ENCODE measurements around the gene DUSP22.
A peak's percentile ranks its signal among the peaks of the same experiment; 100 is the strongest.

The DUSP22 gene

DNA sequence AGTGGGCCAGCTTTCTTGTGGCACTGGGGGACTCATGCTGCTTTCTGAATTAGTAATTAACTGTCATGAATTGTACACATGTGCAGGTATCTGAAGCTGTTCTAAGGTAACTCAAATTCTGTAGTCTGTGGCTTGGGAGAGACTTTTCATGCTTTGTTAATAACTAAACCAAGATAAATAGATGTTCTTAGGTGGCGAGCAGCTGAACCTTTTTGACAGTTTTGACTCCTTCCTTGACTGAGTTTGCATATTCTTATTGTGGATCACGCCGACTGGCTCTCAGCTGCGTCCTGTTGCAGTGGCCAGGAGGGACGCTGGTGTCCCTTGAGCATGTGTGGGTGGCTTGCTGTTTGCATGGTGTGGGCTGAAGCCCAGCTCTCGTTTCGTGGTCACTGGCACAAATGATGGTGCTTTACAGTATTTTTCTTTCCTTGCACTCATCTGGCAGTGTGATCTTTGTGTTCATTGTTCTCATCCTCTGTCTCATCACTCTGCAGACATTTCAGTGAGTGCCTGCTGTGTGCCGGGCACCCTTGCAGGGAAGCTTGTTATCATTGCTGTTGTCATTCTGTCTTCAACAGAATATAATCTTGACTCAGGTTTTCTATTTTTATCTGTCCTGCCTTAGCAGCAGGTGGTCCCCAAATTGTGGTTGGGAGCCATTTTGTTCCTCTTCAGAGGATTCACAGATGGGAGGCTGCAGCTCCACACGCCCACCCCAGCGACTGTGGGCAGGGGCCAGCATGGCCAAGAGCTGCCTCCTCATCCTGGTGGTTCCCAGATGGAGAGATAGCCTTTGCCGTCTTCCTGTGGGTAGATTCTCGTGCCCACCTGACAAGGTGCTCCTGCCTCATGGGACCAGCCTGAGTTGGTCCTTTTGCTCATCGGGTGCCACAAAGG is 39.6 kb downstream of the DUSP22 start:
- H4K5ac ChIP-seq (ENCODE audit: low read length), result no peak overlapping the region
- H3K27ac ChIP-seq (ENCODE audit: low read depth, low read length), result no peak overlapping the region
- WGBS (ENCODE audit: extremely low coverage, insufficient coverage, low lambda C conversion rate), result no CpG with 5 or more reads among the region's 13 CpGs
- no peak overlapping the region for H3K56ac ChIP-seq (ENCODE audit: low read length)
- no peak for DNase-seq
- H3K79me1 ChIP-seq (ENCODE audit: low read length), result no peaks in the 10 kb centered on the region
- H3K9ac ChIP-seq (ENCODE audit: low read length), result no peak overlapping the region
- H3K4me2 ChIP-seq (ENCODE audit: low read length), result no peak overlapping the region
- no peaks in the 10 kb centered on the region for H3K27me3 ChIP-seq (ENCODE audit: insufficient read depth, low read length, poor library complexity)
- no peak overlapping the region for H3K4ac ChIP-seq (ENCODE audit: low read depth, low read length)
- no peak overlapping the region for H3K23ac ChIP-seq (ENCODE audit: low read length)
- no peak overlapping the region for H2AK5ac ChIP-seq (ENCODE audit: low read length)
- H2BK120ac ChIP-seq (ENCODE audit: low read depth, low read length), result no peak overlapping the region
- no peak overlapping the region for H4K8ac ChIP-seq (ENCODE audit: low read depth, low read length)
- H3K4me3 ChIP-seq (ENCODE audit: low read length), result no peak overlapping the region
- H2BK15ac ChIP-seq (replicated peaks; ENCODE audit: low read depth), result no peak overlapping the region
- no peak overlapping the region for H3K18ac ChIP-seq (ENCODE audit: low read length)
- no peaks in the 10 kb centered on the region for H3K4me1 ChIP-seq (ENCODE audit: control insufficient read depth, low read depth, low read length)
- H3K36me3 ChIP-seq (ENCODE audit: control insufficient read depth, insufficient read depth, low read length), result no peaks in the 10 kb centered on the region
- no peak overlapping the region for H2BK5ac ChIP-seq (ENCODE audit: low read length)
- no peaks in the 10 kb centered on the region for H3K79me2 ChIP-seq (ENCODE audit: control insufficient read depth, insufficient read depth, low read length)

DNA sequence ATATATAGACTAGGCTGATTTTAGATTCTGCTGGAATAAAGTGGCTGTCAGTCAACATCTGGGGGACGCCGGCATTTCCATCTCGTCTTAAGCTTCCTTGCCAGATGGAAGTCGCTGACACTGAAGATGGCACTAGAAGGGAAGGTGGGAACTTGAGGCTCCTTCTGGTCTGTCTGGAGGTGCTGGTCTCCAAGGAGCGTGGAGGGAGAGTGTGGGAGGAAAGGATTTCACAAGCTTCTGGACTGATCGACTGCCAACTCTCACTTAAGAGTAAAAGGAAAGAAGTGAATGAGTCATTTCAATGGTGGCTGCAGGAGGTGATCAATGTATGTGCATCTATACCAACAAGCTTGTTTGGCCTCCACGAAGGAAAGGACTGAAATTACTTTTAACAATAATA is 40.4 kb downstream of the DUSP22 start:
- no peak overlapping the region for H3K4me3 ChIP-seq (ENCODE audit: low read length)
- H2BK120ac ChIP-seq (ENCODE audit: low read depth, low read length), result no peak overlapping the region
- no peak overlapping the region for H3K18ac ChIP-seq (ENCODE audit: low read length)
- H2BK15ac ChIP-seq (replicated peaks; ENCODE audit: low read depth), result no peak overlapping the region
- no peaks in the 10 kb centered on the region for H3K79me2 ChIP-seq (ENCODE audit: control insufficient read depth, insufficient read depth, low read length)
- no peak overlapping the region for H3K9ac ChIP-seq (ENCODE audit: low read length)
- no peak for DNase-seq
- no peaks in the 10 kb centered on the region for H3K4me1 ChIP-seq (ENCODE audit: control insufficient read depth, low read depth, low read length)
- H4K5ac ChIP-seq (ENCODE audit: low read length), result no peak overlapping the region
- no peak overlapping the region for H3K23ac ChIP-seq (ENCODE audit: low read length)
- WGBS (ENCODE audit: extremely low coverage, insufficient coverage, low lambda C conversion rate), result no CpG with 5 or more reads among the region's 7 CpGs
- H3K56ac ChIP-seq (ENCODE audit: low read length), result no peak overlapping the region
- H3K36me3 ChIP-seq (ENCODE audit: control insufficient read depth, insufficient read depth, low read length), result no peaks in the 10 kb centered on the region
- H3K27me3 ChIP-seq (ENCODE audit: insufficient read depth, low read length, poor library complexity), result no peaks in the 10 kb centered on the region
- no peak overlapping the region for H4K8ac ChIP-seq (ENCODE audit: low read depth, low read length)
- no peak overlapping the region for H3K4ac ChIP-seq (ENCODE audit: low read depth, low read length)
- H3K27ac ChIP-seq (ENCODE audit: low read depth, low read length), result no peak overlapping the region
- no peak overlapping the region for H3K4me2 ChIP-seq (ENCODE audit: low read length)
- H2BK5ac ChIP-seq (ENCODE audit: low read length), result no peak overlapping the region
- H3K79me1 ChIP-seq (ENCODE audit: low read length), result no peaks in the 10 kb centered on the region
- no peak overlapping the region for H2AK5ac ChIP-seq (ENCODE audit: low read length)

DNA sequence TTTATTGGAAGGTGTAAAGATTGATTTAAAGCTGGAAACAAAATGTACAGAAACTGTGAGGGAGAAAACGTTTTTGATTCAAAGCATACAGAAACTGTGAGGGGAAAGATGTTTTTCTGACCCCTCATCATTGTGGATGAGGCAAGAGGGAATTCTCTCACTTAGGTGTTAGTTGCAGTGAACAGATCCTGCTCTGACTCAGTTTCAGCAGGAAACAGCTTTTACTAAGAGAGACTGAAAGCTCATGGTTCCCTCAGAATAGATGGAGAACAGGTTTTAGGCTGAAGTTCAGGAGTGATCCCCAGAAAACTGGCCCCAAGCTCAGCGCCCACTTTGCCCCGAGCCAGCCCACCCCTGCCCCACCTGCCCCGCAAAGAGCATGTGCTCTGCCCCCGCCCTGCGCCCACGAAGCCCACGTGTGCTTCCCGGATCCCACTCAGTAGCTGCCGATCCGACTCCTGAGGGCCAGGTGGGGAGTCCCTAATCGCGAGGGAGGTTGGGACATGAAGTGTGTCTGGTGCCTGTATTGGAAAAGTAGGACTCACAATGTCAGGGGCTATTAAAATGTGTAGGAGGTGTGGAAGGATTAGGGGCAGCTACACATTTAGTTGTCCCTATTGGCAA is 41.2 kb downstream of the DUSP22 start:
- Histone ChIP-seq H3K56ac (ENCODE audit: low read length) (no peak overlapping the region), H2BK15ac (replicated peaks; ENCODE audit: low read depth) (no peak overlapping the region), H3K79me2 (ENCODE audit: control insufficient read depth, insufficient read depth, low read length) (no peaks in the 10 kb centered on the region), H3K79me1 (ENCODE audit: low read length) (no peaks in the 10 kb centered on the region), H3K23ac (ENCODE audit: low read length) (no peak overlapping the region), H4K5ac (ENCODE audit: low read length) (no peak overlapping the region), H4K8ac (ENCODE audit: low read depth, low read length) (no peak overlapping the region), H3K4me3 (ENCODE audit: low read length) (no peak overlapping the region), H3K27me3 (ENCODE audit: insufficient read depth, low read length, poor library complexity) (no peaks in the 10 kb centered on the region), H2AK5ac (ENCODE audit: low read length) (no peak overlapping the region), H2BK120ac (ENCODE audit: low read depth, low read length) (no peak overlapping the region), H3K27ac (ENCODE audit: low read depth, low read length) (no peak overlapping the region), H3K18ac (ENCODE audit: low read length) (no peak overlapping the region), H3K36me3 (ENCODE audit: control insufficient read depth, insufficient read depth, low read length) (no peaks in the 10 kb centered on the region), H3K4me1 (ENCODE audit: control insufficient read depth, low read depth, low read length) (no peaks in the 10 kb centered on the region), H3K4ac (ENCODE audit: low read depth, low read length) (no peak overlapping the region), H3K4me2 (ENCODE audit: low read length) (no peak overlapping the region), H2BK5ac (ENCODE audit: low read length) (no peak overlapping the region), H3K9ac (ENCODE audit: low read length) (no peak overlapping the region)
- peak; percentile 44 for DNase-seq
- WGBS (ENCODE audit: extremely low coverage, insufficient coverage, low lambda C conversion rate), result no CpG with 5 or more reads among the region's 13 CpGs

DNA sequence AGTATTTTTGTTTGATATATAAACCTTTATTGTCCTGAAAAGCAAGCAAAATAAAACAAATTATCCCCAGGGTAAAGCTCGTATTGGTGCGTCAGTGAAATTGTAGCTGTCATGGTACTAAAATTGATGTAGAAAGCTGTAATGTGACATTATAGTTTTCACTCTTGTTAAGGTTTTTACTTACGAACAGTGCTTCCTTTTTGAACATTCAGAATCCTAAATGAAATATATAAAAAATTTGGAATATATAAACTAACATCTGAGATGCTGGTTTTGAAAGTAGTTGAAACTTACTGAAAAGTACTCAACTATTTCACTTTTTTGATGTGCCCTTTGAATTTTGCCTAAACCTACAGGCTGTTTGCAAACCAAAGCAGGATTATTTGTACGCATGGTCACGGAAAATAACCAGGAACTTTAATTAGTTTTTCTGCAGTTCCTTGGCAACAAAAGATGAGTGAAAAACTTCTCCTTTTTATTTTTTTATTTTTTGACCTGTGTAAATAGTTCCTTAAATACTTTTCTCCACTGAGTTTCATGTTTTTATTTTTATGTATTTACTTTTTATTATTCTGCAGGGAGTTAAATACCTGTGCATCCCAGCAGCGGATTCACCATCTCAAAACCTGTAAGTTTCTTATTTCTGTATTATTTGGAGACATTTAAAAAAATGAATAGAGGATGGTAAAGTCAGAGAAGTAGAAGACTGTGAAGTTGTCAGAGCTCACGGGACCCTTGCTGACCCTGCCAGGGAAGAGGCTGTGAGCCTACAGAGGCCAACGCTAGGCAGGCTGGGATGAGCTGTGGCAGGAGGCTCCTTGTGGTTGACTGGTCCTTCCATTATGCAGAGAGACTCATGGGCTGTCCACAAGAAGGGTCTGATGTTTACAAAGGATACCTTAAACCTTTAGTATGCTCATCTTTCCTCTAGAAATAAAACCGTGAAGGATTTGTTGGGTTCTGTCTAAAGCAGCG is 42.5 kb downstream of the DUSP22 start:
- H3K79me1 ChIP-seq (ENCODE audit: low read length), result no peaks in the 10 kb centered on the region
- no peak overlapping the region for H2BK15ac ChIP-seq (replicated peaks; ENCODE audit: low read depth)
- DNase-seq, result no peak
- no peak overlapping the region for H3K27ac ChIP-seq (ENCODE audit: low read depth, low read length)
- H3K4me2 ChIP-seq (ENCODE audit: low read length), result no peak overlapping the region
- H2AK5ac ChIP-seq (ENCODE audit: low read length), result no peak overlapping the region
- no peaks in the 10 kb centered on the region for H3K79me2 ChIP-seq (ENCODE audit: control insufficient read depth, insufficient read depth, low read length)
- no peaks in the 10 kb centered on the region for H3K36me3 ChIP-seq (ENCODE audit: control insufficient read depth, insufficient read depth, low read length)
- no peak overlapping the region for H4K8ac ChIP-seq (ENCODE audit: low read depth, low read length)
- no CpG with 5 or more reads among the region's 10 CpGs for WGBS (ENCODE audit: extremely low coverage, insufficient coverage, low lambda C conversion rate)
- H4K5ac ChIP-seq (ENCODE audit: low read length), result no peak overlapping the region
- no peak overlapping the region for H3K4ac ChIP-seq (ENCODE audit: low read depth, low read length)
- H3K56ac ChIP-seq (ENCODE audit: low read length), result no peak overlapping the region
- no peak overlapping the region for H2BK5ac ChIP-seq (ENCODE audit: low read length)
- no peak overlapping the region for H3K18ac ChIP-seq (ENCODE audit: low read length)
- H3K27me3 ChIP-seq (ENCODE audit: insufficient read depth, low read length, poor library complexity), result no peaks in the 10 kb centered on the region
- H3K23ac ChIP-seq (ENCODE audit: low read length), result no peak overlapping the region
- no peak overlapping the region for H3K9ac ChIP-seq (ENCODE audit: low read length)
- no peak overlapping the region for H3K4me3 ChIP-seq (ENCODE audit: low read length)
- H2BK120ac ChIP-seq (ENCODE audit: low read depth, low read length), result no peak overlapping the region
- no peaks in the 10 kb centered on the region for H3K4me1 ChIP-seq (ENCODE audit: control insufficient read depth, low read depth, low read length)

DNA sequence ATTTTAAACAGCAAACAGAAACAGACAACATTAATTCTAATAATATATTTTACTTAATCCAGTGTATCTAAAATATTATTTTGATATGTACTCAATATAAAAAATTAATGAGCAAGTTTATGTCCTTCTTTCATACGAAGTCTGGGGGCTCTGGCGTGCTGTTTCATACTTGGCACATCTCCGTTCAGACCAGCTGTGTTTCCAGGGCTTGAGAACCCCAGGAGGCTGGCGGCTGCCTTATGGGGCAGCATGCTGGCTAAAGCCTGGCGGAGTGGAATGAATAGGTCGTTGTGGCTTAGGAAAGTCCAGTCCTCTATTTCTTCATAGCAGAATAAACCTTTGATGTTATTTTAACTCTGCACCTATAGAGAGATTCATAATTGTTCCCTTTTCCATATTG is 43.3 kb downstream of the DUSP22 start:
- no peak overlapping the region for H3K56ac ChIP-seq (ENCODE audit: low read length)
- H3K27ac ChIP-seq (ENCODE audit: low read depth, low read length), result no peak overlapping the region
- no peaks in the 10 kb centered on the region for H3K36me3 ChIP-seq (ENCODE audit: control insufficient read depth, insufficient read depth, low read length)
- no peak overlapping the region for H2BK5ac ChIP-seq (ENCODE audit: low read length)
- no peaks in the 10 kb centered on the region for H3K27me3 ChIP-seq (ENCODE audit: insufficient read depth, low read length, poor library complexity)
- H3K9ac ChIP-seq (ENCODE audit: low read length), result no peak overlapping the region
- no peaks in the 10 kb centered on the region for H3K79me1 ChIP-seq (ENCODE audit: low read length)
- H3K4me2 ChIP-seq (ENCODE audit: low read length), result no peak overlapping the region
- H4K5ac ChIP-seq (ENCODE audit: low read length), result no peak overlapping the region
- DNase-seq, result no peak
- no peaks in the 10 kb centered on the region for H3K79me2 ChIP-seq (ENCODE audit: control insufficient read depth, insufficient read depth, low read length)
- H3K18ac ChIP-seq (ENCODE audit: low read length), result no peak overlapping the region
- no CpG with 5 or more reads among the region's 6 CpGs for WGBS (ENCODE audit: extremely low coverage, insufficient coverage, low lambda C conversion rate)
- H3K4me3 ChIP-seq (ENCODE audit: low read length), result no peak overlapping the region
- no peak overlapping the region for H2BK15ac ChIP-seq (replicated peaks; ENCODE audit: low read depth)
- H3K4me1 ChIP-seq (ENCODE audit: control insufficient read depth, low read depth, low read length), result no peaks in the 10 kb centered on the region
- no peak overlapping the region for H2AK5ac ChIP-seq (ENCODE audit: low read length)
- H3K4ac ChIP-seq (ENCODE audit: low read depth, low read length), result no peak overlapping the region
- no peak overlapping the region for H4K8ac ChIP-seq (ENCODE audit: low read depth, low read length)
- no peak overlapping the region for H2BK120ac ChIP-seq (ENCODE audit: low read depth, low read length)
- H3K23ac ChIP-seq (ENCODE audit: low read length), result no peak overlapping the region

Data from mesendoderm (in vitro differentiated cells).